HEK293T (cell line): Measurements from ENCODE around the gene CLINT1.

ENCODE experiments used
- CTCF ChIA-PET: fragments of 350-600 bp; formaldehyde crosslinking; extraction: SDS; loops from one replicate; lab custom pipeline; 2021; ENCODE audit warnings: antibody characterized with exemption, inconsistent platforms; lab: Yijun Ruan, JAX
- POLR2A ChIA-PET: fragments of 350-600 bp; formaldehyde crosslinking; extraction: SDS; loops from one replicate; lab custom pipeline; 2020; ENCODE audit warnings: antibody characterized with exemption, inconsistent platforms; lab: Yijun Ruan, JAX
- DNase-seq: peaks from one replicate; pipeline ENCODE4 v3.0.0; 2012; ENCODE audit warnings: mixed read lengths; ENCODE audit errors: extremely low spot score
- ARNT ChIP-seq: fragments of 450-650 bp; IDR thresholded peaks from 2 replicates; pipeline ENCODE4 v1.6.1; 2017; ENCODE audit warnings: mild to moderate bottlenecking
- BHLHE40 ChIP-seq: fragments of 450-650 bp; IDR thresholded peaks from 2 replicates; pipeline ENCODE4 v1.6.1; 2016; ENCODE audit warnings: mild to moderate bottlenecking, moderate library complexity, borderline replicate concordance
- CTBP1 ChIP-seq: fragments of 450-650 bp; IDR thresholded peaks from 2 replicates; pipeline ENCODE4 v1.6.1; 2016; ENCODE audit warnings: borderline replicate concordance
- ELF4 ChIP-seq: fragments of 450-650 bp; IDR thresholded peaks from 2 replicates; pipeline ENCODE4 v1.6.1; 2017; ENCODE audit warnings: antibody characterized with exemption
- FOXA1 ChIP-seq: fragments of 450-650 bp; IDR thresholded peaks from 2 replicates; pipeline ENCODE4 v1.6.1; 2016; ENCODE audit warnings: mild to moderate bottlenecking
- FOXK2 ChIP-seq: fragments of 450-650 bp; IDR thresholded peaks from 2 replicates; pipeline ENCODE4 v1.6.1; 2016; ENCODE audit warnings: mild to moderate bottlenecking
- FOXM1 ChIP-seq: fragments of 450-650 bp; IDR thresholded peaks from 2 replicates; pipeline ENCODE4 v1.6.1; 2017; ENCODE audit warnings: mild to moderate bottlenecking, borderline replicate concordance
- HDGF ChIP-seq: fragments of 450-650 bp; IDR thresholded peaks from 2 replicates; pipeline ENCODE4 v1.6.1; 2017; ENCODE audit warnings: antibody characterized with exemption, borderline replicate concordance
- L3MBTL2 ChIP-seq: fragments of 450-650 bp; conservative IDR thresholded peaks from 2 replicates; pipeline ENCODE4 v1.6.1; 2016; ENCODE audit warnings: mild to moderate bottlenecking
- LEF1 ChIP-seq: fragments of 450-650 bp; IDR thresholded peaks from 2 replicates; pipeline ENCODE4 v1.6.1; 2017; ENCODE audit warnings: mild to moderate bottlenecking, borderline replicate concordance
- NFRKB ChIP-seq: fragments of 450-650 bp; IDR thresholded peaks from 2 replicates; pipeline ENCODE4 v1.6.1; 2016; ENCODE audit warnings: mild to moderate bottlenecking, moderate library complexity
- SP1 ChIP-seq: fragments of 450-650 bp; IDR thresholded peaks from 2 replicates; pipeline ENCODE4 v1.6.1; 2017
- SUZ12 ChIP-seq: fragments of 450-650 bp; IDR thresholded peaks from 2 replicates; pipeline ENCODE4 v1.6.1; 2016; ENCODE audit warnings: mild to moderate bottlenecking
- TARDBP ChIP-seq: fragments of 450-650 bp; IDR thresholded peaks from 2 replicates; pipeline ENCODE4 v1.6.1; 2016
- ZNF384 ChIP-seq: fragments of 450-650 bp; IDR thresholded peaks from 2 replicates; pipeline ENCODE4 v1.6.1; 2016
- TF ChIP-seq, protein P1 (sequence below): fragments of 450-650 bp; IDR thresholded peaks from 2 replicates; pipeline ENCODE4 v1.6.1; 2016

CLINT1 gene

DNA sequence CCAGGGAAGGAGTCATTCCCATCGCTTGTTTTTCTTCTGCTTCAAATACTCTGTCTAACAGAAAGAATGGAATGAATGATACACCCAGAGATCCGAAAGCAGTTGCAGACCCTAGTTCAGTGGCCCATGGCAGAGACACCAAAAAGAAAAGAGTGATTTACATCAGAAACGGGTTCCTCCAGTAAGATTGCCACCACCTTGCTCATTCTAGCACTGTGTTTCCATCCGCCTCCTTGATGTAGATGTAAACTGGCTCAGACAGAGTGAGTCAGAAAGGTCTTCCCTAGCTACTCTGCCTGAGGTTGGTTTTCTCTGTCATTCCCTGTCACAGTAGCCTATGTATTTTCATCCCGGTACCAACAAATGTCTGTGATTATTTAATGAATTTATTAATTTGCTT is 15.9 kb upstream of the CLINT1 start:
- CTCF ChIA-PET, result no interaction called here
- POLR2A ChIA-PET, result no interaction called here
- DNase-seq, result no peak
- TF ChIP-seq SP1 (no peak), L3MBTL2 (no peak), FOXA1 (no peak), ELF4 (no peak), NFRKB (no peak), FOXM1 (no peak), ARNT (no peak), ZNF384 (no peak), BHLHE40 (no peak), CTBP1 (no peak), TARDBP (no peak)
- TF ChIP-seq, protein P1, sequence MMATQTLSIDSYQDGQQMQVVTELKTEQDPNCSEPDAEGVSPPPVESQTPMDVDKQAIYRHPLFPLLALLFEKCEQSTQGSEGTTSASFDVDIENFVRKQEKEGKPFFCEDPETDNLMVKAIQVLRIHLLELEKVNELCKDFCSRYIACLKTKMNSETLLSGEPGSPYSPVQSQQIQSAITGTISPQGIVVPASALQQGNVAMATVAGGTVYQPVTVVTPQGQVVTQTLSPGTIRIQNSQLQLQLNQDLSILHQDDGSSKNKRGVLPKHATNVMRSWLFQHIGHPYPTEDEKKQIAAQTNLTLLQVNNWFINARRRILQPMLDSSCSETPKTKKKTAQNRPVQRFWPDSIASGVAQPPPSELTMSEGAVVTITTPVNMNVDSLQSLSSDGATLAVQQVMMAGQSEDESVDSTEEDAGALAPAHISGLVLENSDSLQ, result no peak

DNA sequence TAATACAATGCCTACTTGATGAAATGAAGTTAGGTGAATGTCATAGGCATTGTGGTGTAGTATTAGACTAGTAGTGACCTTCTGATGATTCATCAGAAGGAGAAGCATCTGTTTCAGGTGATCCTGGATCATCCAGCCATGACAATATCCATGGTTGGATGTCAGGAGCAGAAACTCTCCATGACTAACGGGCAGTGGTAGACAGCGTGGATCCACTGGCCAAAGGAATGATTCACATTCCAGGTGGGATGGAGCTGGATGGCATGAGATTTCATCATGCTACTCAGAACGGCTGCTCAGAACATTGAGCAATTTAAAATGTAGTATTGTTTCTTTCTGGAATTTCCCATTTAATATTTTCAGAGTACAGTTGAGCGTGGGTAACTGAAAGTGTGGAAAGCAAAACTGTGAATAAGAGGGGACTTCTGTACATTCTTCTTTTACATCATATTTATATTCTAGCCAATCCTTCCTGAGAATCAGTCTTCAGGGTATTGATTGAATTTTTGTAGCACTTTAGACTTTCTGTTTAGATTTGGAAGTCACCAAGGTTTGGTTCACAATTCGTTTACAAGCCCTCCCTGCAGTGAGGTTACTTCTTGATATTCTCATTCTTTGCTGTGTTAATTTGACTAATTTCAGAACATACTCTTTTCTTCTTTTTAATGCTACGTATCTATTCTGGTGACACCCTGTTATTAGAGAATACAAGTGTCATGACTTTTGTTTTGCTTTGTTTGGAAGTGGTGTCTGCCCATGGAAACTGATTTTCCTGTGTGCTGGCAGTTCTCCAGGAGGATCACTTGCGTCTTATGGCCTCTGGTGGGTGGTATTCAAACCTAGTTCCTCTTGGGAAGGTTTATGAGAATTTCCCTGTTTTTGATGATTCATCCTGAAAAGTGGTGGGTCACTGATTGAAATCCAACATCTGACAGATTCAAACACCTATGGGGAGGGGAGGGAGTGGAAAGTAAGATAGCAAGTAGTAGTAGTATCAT is 12.2 kb upstream of the CLINT1 start:
- no peak for DNase-seq
- TF ChIP-seq TARDBP (no peak), L3MBTL2 (no peak), LEF1 (no peak), SUZ12 (no peak), FOXM1 (no peak), NFRKB (no peak), ELF4 (no peak), HDGF (no peak), CTBP1 (no peak), FOXK2 (no peak), ZNF384 (no peak), FOXA1 (no peak), SP1 (no peak), BHLHE40 (no peak), ARNT (no peak)
- TF ChIP-seq, protein P1, result no peak
- ChIA-PET POLR2A (no interaction called here), CTCF (interaction anchor here (1.2 kb wide), 1 partner anchor 16 kb away, joined by 3 read pairs; no protein-coding TSS in a partner anchor)

GRCh38 chr5:157867751-157868387 is 8.9 kb upstream of the CLINT1 start:
- ChIA-PET CTCF (no interaction called here), POLR2A (interaction anchor here (1.3 kb wide), 1 partner anchor 9 kb away, joined by 4 read pairs; the partner anchor contains the start of gene CLINT1)
- no peak for DNase-seq
- TF ChIP-seq ZNF384, result no peak
- no peak for TF ChIP-seq TARDBP
- TF ChIP-seq SUZ12, result no peak
- TF ChIP-seq FOXK2, result no peak

DNA sequence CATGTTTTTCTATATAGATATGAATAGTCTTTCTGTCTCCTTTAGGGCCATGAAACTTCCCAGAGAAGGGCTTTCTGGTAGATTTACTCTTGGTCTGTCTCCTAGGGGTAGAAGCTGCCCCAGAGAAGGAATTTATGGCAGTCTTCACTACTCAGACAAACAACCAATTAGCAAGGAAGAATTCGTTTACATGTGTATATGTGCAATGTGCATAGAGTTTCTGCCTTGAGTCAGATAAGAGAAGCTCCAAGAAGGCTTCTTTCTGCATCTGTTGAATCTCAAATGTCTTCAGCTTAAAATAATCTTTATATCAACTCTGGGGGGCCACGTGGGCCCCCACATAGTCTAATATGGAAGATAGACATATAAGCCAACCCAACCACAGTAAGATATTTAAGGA is 7.6 kb upstream of the CLINT1 start:
- POLR2A ChIA-PET, result no interaction called here
- CTCF ChIA-PET, result interaction anchor here (0.6 kb wide), 2 partner anchors 9 to 38 kb away, joined by 4 read pairs; no protein-coding TSS in a partner anchor
- DNase-seq, result no peak
- TF ChIP-seq FOXM1 (no peak), ZNF384 (no peak), HDGF (no peak), SUZ12 (no peak), ELF4 (no peak), TARDBP (no peak), NFRKB (no peak), FOXA1 (no peak), CTBP1 (no peak), L3MBTL2 (no peak), ARNT (no peak), LEF1 (no peak), SP1 (no peak), BHLHE40 (no peak), FOXK2 (no peak)
- TF ChIP-seq, protein P1, result no peak

DNA sequence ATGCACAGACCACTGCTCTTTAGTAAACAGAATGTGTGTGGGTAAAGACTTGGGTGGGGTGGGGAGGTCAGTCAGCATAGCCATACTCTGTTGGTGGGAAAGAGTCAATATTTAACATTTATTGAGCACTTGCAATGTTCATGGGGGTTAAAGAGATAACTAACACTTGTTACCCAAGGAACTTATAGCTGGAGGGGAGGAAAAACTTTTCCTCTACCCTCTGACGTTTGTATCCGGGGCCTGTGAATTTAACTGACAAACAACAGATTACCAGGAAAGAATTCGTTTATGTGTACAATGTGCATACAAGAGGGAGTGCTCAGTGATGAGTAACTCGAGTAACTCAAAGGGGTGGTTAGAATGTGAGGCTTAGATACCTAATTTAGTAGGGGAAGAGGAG is 6.8 kb upstream of the CLINT1 start:
- DNase-seq, result no peak
- ChIA-PET POLR2A (no interaction called here), CTCF (interaction anchor here (0.6 kb wide), 2 partner anchors 8 to 390 kb away, joined by 3 to 4 read pairs; no protein-coding TSS in a partner anchor)
- TF ChIP-seq NFRKB, result no peak
- TF ChIP-seq FOXK2, result no peak
- TF ChIP-seq SP1, result no peak
- no peak for TF ChIP-seq ELF4
- TF ChIP-seq TARDBP, result no peak
- no peak for TF ChIP-seq ARNT
- no peak for TF ChIP-seq SUZ12

DNA sequence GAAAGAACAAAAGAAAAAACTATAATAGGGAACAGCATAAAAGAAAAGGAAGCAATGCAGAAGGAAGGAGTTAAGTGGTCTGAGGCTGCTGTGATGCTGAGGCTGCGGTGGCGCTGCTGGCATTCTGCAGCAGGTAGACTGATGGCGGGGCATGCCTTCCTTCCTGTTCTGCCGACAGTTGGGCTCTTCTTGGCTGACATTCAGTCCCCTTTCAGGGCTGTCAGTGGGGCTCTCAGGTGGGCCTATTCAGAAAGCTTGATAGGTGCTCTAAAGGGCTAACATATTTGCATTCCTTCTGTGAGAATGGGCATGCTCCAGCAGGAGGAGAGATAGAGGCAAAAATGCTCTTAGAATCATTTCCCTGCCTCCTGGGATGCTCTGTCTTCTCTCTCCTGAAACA is 5.1 kb upstream of the CLINT1 start:
- ChIA-PET CTCF (interaction anchor here (0.7 kb wide), 1 partner anchor 56 kb away, joined by 3 read pairs; no protein-coding TSS in a partner anchor), POLR2A (no interaction called here)
- no peak for DNase-seq
- TF ChIP-seq LEF1 (no peak), ARNT (no peak), FOXM1 (no peak), ELF4 (no peak)
